ENCODE results near the gene RRBP1. TPM values are rescaled to one million over a fixed set of nuclear protein-coding genes. Genes with fewer than 3 reads are reported as not detected.

The RRBP1 gene
- total RNA-seq, 1 donor from 2014 or later, result 312 TPM

DNA sequence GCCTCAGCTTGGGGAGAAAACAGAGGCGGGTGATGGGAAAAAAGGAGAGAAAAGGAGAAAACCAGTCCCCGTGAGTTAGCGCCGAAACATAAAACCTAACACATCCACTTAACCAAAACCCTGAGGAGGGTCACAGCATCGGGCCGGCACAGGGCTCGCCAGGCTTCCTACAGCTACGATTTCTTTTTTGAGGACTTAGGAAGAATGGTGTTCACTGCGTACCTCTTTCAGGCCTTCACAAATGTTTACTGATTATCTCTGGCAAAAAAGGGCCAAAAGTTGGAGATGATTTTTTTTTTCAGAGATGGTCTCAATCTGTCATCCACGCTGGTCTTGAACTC, 63.4 kb downstream of the RRBP1 start:
- Mint-ChIP-seq H3K9me3 (ENCODE audit: unreplicated experiment) (no peaks in the 10 kb centered on the region), H3K27me3 (ENCODE audit: unreplicated experiment) (no peaks in the 10 kb centered on the region), H3K4me1 (ENCODE audit: unreplicated experiment) (peaks cover 26% of the 10 kb centered on the region), H3K36me3 (ENCODE audit: unreplicated experiment) (peaks cover 31% of the 10 kb centered on the region), H3K27ac (ENCODE audit: unreplicated experiment) (no peak overlapping the region), H3K4me3 (ENCODE audit: unreplicated experiment) (no peak overlapping the region)
- DNase-seq (ENCODE audit: extremely low spot score, unreplicated experiment), result no peak
- no peak for TF ChIP-seq CTCF (IDR thresholded peaks at IDR 0.05)

GRCh38 chr20:17617868-17618672, 64.0 kb downstream of the RRBP1 start:
- no peak for DNase-seq (ENCODE audit: extremely low spot score, unreplicated experiment)
- no peak overlapping the region for H3K4me3 Mint-ChIP-seq (ENCODE audit: unreplicated experiment)

GRCh38 chr20:17617212-17617867, 64.7 kb downstream of the RRBP1 start:
- TF ChIP-seq CTCF (IDR thresholded peaks at IDR 0.05), result peak; percentile 71
- peak; percentile 85 for DNase-seq (ENCODE audit: extremely low spot score, unreplicated experiment)
- no peaks in the 10 kb centered on the region for H3K27me3 Mint-ChIP-seq (ENCODE audit: unreplicated experiment)
- peaks cover 29% of the 10 kb centered on the region for H3K36me3 Mint-ChIP-seq (ENCODE audit: unreplicated experiment)
- H3K4me1 Mint-ChIP-seq (ENCODE audit: unreplicated experiment), result peaks cover 37% of the 10 kb centered on the region
- no peak overlapping the region for H3K27ac Mint-ChIP-seq (ENCODE audit: unreplicated experiment)
- H3K9me3 Mint-ChIP-seq (ENCODE audit: unreplicated experiment), result no peaks in the 10 kb centered on the region
- no peak overlapping the region for H3K4me3 Mint-ChIP-seq (ENCODE audit: unreplicated experiment)

More at GRCh38 chr20:17617868-17618672, 64.0 kb downstream of the RRBP1 start:
- Mint-ChIP-seq H3K27me3 (ENCODE audit: unreplicated experiment) (no peaks in the 10 kb centered on the region), H3K4me1 (ENCODE audit: unreplicated experiment) (peaks cover 29% of the 10 kb centered on the region), H3K9me3 (ENCODE audit: unreplicated experiment) (no peaks in the 10 kb centered on the region), H3K27ac (ENCODE audit: unreplicated experiment) (no peak overlapping the region), H3K36me3 (ENCODE audit: unreplicated experiment) (peaks cover 31% of the 10 kb centered on the region)
- no peak for TF ChIP-seq CTCF (IDR thresholded peaks at IDR 0.05)

DNA sequence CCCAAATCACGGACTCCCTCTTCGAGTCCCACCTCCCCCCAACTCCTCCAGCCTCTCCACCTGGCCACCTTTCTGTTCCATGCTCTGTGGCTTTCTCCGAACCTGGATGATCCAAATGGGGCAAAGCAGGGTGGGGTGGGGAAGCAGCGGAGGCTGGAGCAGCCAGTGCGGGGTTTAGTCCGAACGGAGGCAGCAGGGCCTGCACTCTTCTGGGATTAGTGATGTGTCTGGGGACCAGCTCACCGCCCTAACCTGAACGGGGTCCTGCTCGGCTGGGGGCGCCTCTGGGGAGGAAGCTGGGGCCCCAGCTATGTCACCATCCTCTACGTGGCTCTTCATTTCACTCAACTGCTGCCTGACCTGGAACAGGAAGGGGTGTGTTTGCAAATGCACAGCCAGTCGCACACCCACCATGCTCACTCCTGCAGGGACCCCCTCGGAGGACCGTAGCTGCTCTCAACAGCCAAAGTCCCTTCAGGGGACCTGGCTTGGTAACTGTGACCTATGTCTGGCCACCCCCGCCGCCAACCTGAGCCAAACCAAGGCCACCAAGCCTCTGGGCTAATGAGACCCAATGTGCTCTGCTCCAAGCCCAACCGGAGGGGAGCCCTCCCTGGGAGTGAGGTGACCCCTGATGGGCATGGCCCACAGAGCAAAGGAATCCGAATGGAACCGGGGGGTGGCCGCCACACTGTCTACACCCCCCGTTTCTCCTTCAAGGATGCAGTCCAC, 65.4 kb downstream of the RRBP1 start:
- DNase-seq (ENCODE audit: extremely low spot score, unreplicated experiment), result no peak
- Mint-ChIP-seq H3K36me3 (ENCODE audit: unreplicated experiment) (peaks cover 23% of the 10 kb centered on the region), H3K4me1 (ENCODE audit: unreplicated experiment) (peaks cover 43% of the 10 kb centered on the region), H3K4me3 (ENCODE audit: unreplicated experiment) (no peak overlapping the region), H3K9me3 (ENCODE audit: unreplicated experiment) (no peaks in the 10 kb centered on the region), H3K27ac (ENCODE audit: unreplicated experiment) (no peak overlapping the region), H3K27me3 (ENCODE audit: unreplicated experiment) (no peaks in the 10 kb centered on the region)
- TF ChIP-seq CTCF (IDR thresholded peaks at IDR 0.05), result no peak
